ENCODE results near the gene PIP5K1B.

DNA sequence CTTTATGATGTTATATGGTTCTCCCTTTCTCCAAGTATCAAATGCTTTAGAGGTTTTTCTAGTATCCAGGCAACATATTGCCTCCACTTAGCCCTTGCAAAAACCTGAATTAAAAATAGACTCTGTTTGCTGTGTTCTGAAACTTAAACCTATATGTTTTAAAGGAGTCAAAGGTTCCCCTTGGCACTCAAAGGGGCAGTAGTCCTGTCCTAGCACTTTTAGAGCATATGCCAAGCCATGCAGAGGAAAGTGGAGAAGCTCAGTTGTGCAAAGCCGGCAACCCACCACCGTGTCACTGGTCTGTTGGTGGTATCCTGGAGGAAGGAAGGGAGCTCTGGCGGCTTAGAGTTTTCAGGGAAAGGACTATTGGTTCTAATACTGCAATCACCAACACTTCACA lies 154.3 kb downstream of the PIP5K1B start:
- TF ChIP-seq, protein P1, sequence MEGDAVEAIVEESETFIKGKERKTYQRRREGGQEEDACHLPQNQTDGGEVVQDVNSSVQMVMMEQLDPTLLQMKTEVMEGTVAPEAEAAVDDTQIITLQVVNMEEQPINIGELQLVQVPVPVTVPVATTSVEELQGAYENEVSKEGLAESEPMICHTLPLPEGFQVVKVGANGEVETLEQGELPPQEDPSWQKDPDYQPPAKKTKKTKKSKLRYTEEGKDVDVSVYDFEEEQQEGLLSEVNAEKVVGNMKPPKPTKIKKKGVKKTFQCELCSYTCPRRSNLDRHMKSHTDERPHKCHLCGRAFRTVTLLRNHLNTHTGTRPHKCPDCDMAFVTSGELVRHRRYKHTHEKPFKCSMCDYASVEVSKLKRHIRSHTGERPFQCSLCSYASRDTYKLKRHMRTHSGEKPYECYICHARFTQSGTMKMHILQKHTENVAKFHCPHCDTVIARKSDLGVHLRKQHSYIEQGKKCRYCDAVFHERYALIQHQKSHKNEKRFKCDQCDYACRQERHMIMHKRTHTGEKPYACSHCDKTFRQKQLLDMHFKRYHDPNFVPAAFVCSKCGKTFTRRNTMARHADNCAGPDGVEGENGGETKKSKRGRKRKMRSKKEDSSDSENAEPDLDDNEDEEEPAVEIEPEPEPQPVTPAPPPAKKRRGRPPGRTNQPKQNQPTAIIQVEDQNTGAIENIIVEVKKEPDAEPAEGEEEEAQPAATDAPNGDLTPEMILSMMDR (conservative IDR thresholded peaks at IDR 0.05), result no peak
- TF ChIP-seq ZFX (IDR thresholded peaks at IDR 0.05), result no peak

All from C4-2B (cell line).